ENCODE measurements around the gene PPP6R3.
A peak's percentile ranks its signal among the peaks of the same experiment; 100 is the strongest.
"Not testable (repeated sequence)": the region's sequence is repeated elsewhere in the genome, so short reads cannot be mapped to it uniquely, and the experiment has no call there.

Gene PPP6R3

GRCh38 chr11:68460741-68461574 is at the start of gene PPP6R3:
PPP6R3 (plus strand) TSS chr11:68460752; CDS start chr11:68537665, 76,913 bp downstream.
- no peak for DNase-seq (ENCODE audit: low read depth in 2 of 2)

- DNase-seq (ENCODE audit: low read depth in 2 of 2): no peak
Observed at GRCh38 chr11:68411501-68411991, 49.0 kb upstream of the PPP6R3 start.

- DNase-seq (ENCODE audit: low read depth in 2 of 2): peak; percentile 7 to 36
Observed at GRCh38 chr11:68412593-68413475, 47.7 kb upstream of the PPP6R3 start.

- DNase-seq (ENCODE audit: low read depth in 2 of 2): no peak
Observed at GRCh38 chr11:68413591-68413999, 47.0 kb upstream of the PPP6R3 start.

GRCh38 chr11:68414496-68415221 is 45.9 kb upstream of the PPP6R3 start:
- DNase-seq (ENCODE audit: low read depth in 2 of 2): no peak

GRCh38 chr11:68416070-68416578 is 44.4 kb upstream of the PPP6R3 start:
- no peak for DNase-seq (ENCODE audit: low read depth in 2 of 2)

GRCh38 chr11:68418648-68419047 is 41.9 kb upstream of the PPP6R3 start:
- DNase-seq (ENCODE audit: low read depth in 2 of 2): no peak

GRCh38 chr11:68420171-68420570 is 40.4 kb upstream of the PPP6R3 start:
- DNase-seq (ENCODE audit: low read depth in 2 of 2): no peak

- no peak for DNase-seq (ENCODE audit: low read depth in 2 of 2)
Observed at GRCh38 chr11:68423481-68423880, 37.1 kb upstream of the PPP6R3 start.

GRCh38 chr11:68424101-68424632 is 36.4 kb upstream of the PPP6R3 start:
- no peak for DNase-seq (ENCODE audit: low read depth in 2 of 2)

GRCh38 chr11:68424981-68425865 is 35.3 kb upstream of the PPP6R3 start:
- no peak for DNase-seq (ENCODE audit: low read depth in 2 of 2)

- no peak for DNase-seq (ENCODE audit: low read depth in 2 of 2)
Observed at GRCh38 chr11:68425866-68426380, 34.6 kb upstream of the PPP6R3 start.

- DNase-seq (ENCODE audit: low read depth in 2 of 2): no peak
Observed at GRCh38 chr11:68429661-68430060, 30.9 kb upstream of the PPP6R3 start.

- no peak for DNase-seq (ENCODE audit: low read depth in 2 of 2)
Observed at GRCh38 chr11:68430384-68430783, 30.2 kb upstream of the PPP6R3 start.

- no peak for DNase-seq (ENCODE audit: low read depth in 2 of 2)
Observed at GRCh38 chr11:68430801-68431200, 29.8 kb upstream of the PPP6R3 start.

GRCh38 chr11:68431984-68432645 is 28.4 kb upstream of the PPP6R3 start:
- no peak for DNase-seq (ENCODE audit: low read depth in 2 of 2)

GRCh38 chr11:68432874-68433273 is 27.7 kb upstream of the PPP6R3 start:
- no peak for DNase-seq (ENCODE audit: low read depth in 2 of 2)

- no peak for DNase-seq (ENCODE audit: low read depth in 2 of 2)
Observed at GRCh38 chr11:68433541-68433940, 27.0 kb upstream of the PPP6R3 start.

GRCh38 chr11:68434159-68434558 is 26.4 kb upstream of the PPP6R3 start:
- not testable (repeated sequence) for DNase-seq (ENCODE audit: low read depth in 2 of 2)

All from stimulated activated CD4-positive, alpha-beta T cell treated with anti-CD3 and anti-CD28 coated beads, Interleukin-4, amount 100 ng/mL, for 48 hours (primary cell).